HepG2 (cell line): Measurements from ENCODE around the gene CDKL5.

ENCODE experiments used
- CTCF ChIP-seq: sonication (generic); formaldehyde crosslinking; IDR thresholded peaks from 2 replicates; pipeline ENCODE4 v1.5.0; 2020; ENCODE audit warnings: mild to moderate bottlenecking, missing genetic modification reagents, moderate library complexity
- FOXK2 ChIP-seq: fragments of 450-650 bp; IDR thresholded peaks from 2 replicates; pipeline ENCODE4 v1.6.1; 2016
- POLR2AphosphoS5 ChIP-seq: IDR thresholded peaks from 2 replicates; pipeline ENCODE4 v1.6.1; 2012; ENCODE audit warnings: low read depth, low read length
- ZNF234 ChIP-seq: sonication (generic); formaldehyde crosslinking; conservative IDR thresholded peaks from 2 replicates; pipeline ENCODE4 v1.5.1; 2020; ENCODE audit warnings: mild to moderate bottlenecking, missing genetic modification reagents

DNA sequence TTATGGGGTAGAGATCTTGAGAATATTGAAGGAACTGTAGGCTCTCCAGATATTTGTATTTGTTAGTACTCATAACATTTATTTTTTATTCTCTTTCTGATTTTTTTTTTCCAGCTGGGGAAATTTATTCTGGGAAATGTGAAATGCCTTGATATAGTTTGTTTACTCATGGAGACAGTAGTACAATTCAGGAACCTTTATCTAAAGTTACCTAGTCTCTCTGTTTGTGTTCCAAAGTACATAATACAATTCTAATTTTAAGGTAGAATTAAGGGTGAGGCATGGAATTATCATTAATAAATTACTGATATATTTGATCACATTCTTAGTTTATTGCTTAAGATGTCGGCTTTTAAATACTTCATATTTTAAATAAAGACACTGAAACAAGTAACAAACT is 132.5 kb downstream of the CDKL5 start:
- TF ChIP-seq ZNF234 (no peak), POLR2AphosphoS5 (no peak), FOXK2 (no peak), CTCF (CRISPR knock-in tag) (no peak)
